Inferior parietal cortex (tissue), 1 donor: ENCODE results near the gene EHD1.
A peak's percentile ranks its signal among the peaks of the same experiment; 100 is the strongest.

Experiments used
- DNase-seq: peaks from one replicate; pipeline ENCODE4 v3.0.0-alpha.2; 2016; ENCODE audit errors: extremely low spot score

The EHD1 gene

GRCh38 chr11:64890522-64890939, 12.1 kb upstream of the EHD1 start:
- no peak for DNase-seq

DNA sequence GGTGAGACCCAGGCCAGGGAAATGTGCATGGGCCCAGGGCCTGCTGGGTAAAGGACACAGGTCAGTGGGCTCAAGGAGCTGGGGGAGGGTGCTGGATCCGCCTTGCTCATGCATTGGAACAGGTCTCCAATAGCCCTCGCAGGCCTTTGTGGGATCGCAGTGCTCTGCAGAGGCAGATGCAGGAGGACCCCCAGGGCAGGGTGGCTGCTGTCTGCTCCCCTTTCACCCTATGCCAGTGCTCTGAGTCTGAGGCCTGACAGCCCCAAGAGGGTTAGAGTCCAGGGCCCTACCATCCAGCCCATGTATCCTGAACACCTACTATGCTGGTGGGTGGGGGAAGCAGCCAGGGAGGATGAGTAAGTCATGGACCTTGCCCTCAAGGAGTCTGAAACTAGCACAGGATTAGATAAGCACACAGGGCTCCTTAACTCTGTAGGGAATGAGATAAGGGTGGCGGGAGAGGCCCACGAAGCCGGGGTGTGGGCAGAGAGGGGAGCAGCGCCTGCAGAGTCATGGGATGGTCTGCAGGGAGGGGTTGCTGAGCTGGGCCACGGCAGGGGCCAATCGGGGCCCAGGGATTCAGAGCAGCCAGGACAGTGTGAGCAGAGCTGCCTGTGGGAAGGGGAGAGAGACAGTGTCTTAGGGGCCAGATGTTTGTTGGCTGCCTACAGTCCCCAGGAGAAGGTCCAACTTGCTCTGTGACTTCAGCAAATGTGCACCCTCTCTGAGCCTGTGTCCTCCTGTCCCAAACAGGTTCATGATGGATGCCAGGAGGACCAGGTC, 10.5 kb upstream of the EHD1 start:
- no peak for DNase-seq

GRCh38 chr11:64888406-64888728, 9.9 kb upstream of the EHD1 start:
- DNase-seq: no peak

- peak; percentile 76 for DNase-seq
Measured at GRCh38 chr11:64887757-64888405, 9.5 kb upstream of the EHD1 start.

GRCh38 chr11:64887234-64887756, 8.9 kb upstream of the EHD1 start:
- no peak for DNase-seq

DNA sequence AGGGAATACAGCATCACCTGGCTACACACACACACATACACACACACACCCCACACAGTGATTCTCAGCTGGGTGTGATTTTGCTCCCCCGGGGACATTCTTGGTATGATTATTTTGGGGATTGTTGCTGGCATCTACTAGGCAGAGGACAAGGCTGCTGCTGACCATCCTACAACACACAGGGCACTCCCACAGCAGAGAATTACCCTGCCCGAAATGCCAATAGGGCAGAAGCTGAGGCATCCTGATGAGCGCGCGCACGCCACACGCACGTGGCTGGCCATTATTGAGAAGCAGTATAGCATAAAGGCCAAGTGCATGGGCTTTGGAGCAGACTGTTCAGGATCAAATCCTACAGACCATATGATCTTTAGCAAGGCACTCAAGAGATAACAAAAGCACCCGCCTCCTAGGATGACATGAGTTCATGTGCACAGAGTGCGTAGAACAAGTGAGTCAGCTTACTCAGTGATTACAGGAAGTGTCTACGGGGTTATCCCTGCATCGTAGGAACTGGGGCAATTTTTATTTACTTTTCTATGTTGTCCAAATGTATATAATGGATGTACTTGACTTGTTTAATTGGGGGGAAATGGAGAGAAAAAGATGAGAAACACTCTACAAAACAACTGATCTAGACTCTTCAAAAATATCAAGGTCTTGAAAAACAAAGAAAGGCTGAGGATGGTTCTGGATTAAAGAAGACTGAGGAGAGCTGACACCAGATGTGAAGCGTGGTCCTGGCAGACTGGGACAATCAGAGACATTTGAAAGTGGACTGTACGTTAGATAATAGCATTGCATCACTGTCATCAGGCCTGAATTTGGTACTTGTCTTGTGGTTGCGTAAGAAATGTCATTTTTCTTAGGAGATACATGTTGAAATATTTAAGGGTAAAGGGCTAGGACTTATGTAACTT, 7.2 kb upstream of the EHD1 start:
- DNase-seq: no peak

DNA sequence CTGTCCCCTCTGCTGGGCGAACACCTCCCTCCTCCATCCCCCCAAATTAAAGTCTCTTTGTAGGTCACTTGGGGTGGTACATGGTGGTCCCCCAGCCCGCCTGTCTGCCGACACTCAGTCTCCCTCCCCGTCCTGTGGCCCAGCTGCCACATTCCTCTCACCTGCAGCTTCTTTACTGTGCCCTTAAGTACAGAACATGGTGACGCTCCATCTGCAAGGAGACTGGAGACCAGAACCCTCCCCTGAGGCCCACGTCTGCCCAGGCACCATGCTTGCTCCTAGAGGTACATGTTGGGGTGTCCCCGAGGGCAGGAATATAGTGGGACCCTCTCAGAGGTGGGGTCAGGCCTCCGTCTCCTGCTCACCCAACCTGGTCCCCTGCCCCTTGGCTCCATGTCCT, 5.6 kb upstream of the EHD1 start:
- DNase-seq: no peak

DNA sequence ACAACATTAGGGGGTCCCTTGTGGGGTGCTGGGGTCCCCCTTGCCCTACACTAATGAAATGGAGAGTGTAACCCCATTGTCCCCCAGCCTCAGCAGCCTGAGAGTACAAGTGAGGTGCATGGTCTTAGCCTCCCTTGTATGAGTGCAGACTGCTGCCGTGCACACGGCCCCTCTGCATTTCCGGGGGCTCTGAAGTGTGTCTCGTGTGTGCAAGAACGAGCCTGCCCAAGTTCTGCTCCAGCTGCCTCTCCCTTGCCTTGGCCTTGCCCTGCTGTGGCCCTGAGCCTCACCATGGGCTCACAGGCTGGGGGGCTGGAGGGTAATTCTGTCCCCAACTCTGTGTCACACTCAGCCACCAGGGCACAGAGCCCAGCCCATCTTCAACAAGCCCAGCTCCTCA, 5.2 kb upstream of the EHD1 start:
- no peak for DNase-seq

DNA sequence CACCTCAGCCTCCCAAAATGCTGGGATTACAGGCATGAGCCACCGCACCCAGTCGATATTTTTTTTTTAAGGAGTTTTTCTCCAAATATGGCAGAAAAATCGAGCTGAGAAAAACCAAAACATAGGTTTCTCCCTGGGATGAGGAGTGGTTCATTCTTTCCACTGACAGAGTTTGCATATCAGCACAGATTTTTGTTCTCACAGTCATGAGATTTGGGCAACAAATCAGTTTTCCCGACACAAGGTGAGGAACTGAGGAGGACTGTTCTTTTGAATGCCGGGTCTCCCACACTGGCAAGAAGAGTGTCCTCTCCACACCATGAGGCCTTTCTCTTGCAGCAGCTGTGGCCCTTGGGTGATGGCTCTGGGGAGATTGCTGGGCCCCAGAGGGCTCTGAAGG, 3.8 kb upstream of the EHD1 start:
- DNase-seq: no peak

DNA sequence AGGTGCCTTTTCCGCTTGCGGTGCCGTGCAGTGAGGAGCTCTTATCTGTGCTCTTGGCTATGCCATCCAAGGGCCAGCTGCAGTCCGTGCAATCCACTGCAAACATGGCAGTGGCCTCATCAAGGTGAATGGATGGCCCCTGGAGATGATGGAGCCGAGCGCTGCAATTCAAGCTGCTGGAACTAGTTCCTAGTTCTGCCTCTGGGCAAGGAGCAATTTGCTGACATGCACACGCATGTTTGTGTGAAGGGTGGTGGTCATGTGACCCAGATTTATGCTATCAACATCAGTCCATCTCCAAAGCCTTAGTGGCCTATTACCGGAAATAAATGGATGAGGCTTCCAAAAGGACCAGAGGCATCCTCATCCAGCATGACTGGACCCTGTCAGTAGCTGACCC, 3.1 kb upstream of the EHD1 start:
- DNase-seq: no peak

GRCh38 chr11:64880240-64881001, 2.0 kb upstream of the EHD1 start:
- DNase-seq: no peak

DNA sequence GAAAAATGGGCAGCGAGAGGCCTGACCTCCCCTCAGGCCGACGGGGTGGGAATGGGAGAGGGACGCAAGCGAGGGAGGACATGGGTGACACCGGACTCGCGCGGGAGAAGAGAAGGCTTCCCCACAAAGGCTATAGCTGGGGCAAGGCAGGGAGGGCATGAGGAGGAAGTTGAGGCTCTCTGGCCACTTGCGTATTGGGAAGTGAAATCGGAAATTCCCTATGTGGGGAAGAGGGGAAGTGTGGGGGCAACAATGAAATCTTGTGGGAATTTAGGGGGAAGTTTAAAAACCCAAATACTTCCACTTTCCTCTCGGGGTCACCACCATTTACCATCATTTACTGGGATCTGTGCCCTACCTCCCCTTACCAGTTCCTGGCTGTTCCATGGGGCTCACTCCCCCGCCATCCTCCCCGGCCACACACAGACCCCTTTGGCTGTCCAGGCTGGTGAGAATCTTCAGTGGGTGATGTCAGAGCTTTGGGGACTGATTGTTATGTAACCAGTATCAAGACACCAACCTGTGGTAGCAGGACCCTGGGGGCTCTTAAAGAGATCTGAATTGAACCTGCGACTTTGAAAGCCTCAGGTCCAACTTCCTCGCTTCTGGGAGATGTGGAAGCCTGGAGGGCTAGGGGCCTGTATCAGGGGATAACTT, 951 bp upstream of the EHD1 start:
- DNase-seq: no peak

GRCh38 chr11:64878223-64878493, 263 bp downstream of the EHD1 start:
- DNase-seq: no peak

DNA sequence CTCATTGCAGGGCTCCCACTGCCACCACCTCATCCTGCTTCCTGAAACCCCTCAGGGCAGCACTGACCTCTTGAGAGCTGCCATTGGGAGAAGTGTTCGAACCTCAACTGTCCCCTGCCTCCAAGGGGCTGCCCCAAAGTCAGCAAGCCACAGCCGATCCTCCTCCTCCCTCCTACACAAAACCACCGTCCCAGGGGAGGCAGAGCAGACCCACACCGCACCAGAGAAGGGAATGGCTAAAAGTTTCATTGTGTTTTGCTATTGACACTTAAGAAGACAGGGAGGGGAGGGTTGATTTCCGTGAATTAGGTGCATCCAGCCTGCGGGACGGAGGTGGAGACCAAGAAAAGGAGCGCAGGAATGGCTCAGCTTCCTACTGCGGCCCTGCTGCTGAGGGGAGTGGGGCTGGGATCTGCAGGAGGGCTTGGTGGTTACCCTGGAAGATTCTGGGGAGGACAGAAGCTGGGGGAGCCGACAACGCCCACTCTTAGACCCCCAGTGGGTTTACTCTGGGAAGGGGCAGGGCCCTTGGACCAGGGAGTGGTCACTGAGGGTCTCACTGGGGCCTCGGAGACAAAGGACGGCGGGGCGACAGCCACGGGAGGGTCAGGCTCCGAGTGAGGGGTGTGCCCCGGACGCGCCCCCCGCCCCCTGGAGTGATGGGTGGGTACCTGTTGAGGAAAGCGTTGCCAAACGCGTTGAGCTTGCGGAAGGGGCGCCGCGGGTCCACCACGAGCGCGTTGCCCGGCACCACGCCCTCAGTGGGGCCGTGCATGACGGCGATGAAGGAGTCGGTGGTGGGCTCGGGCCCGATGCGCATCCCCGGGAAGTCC, 815 bp downstream of the EHD1 start:
- no peak for DNase-seq

DNA sequence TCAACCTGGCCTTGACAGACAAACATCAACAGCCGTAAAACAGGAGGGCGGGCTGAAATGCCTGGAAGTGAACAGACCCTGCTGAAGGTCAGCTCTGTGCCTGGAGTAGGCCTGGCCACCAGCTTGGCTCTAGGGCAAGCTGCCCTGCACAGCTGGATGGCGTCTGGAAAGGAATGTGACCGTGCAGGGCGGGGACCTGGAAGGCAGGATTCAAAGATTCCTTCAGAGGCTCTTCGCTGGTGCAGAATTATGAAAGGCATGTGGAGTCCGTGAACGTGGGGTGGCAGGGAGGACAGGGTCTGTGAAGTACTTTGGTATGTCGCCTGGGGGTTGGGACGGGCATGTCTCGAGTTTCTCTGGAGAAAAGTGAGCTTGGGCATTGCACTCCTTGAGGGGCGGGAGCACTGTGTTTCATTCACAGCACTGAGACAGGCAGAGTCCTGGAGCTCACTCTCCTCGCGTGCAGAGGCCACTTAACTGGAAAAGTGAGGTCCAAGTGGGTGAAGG, 1.5 kb downstream of the EHD1 start:
- no peak for DNase-seq

DNA sequence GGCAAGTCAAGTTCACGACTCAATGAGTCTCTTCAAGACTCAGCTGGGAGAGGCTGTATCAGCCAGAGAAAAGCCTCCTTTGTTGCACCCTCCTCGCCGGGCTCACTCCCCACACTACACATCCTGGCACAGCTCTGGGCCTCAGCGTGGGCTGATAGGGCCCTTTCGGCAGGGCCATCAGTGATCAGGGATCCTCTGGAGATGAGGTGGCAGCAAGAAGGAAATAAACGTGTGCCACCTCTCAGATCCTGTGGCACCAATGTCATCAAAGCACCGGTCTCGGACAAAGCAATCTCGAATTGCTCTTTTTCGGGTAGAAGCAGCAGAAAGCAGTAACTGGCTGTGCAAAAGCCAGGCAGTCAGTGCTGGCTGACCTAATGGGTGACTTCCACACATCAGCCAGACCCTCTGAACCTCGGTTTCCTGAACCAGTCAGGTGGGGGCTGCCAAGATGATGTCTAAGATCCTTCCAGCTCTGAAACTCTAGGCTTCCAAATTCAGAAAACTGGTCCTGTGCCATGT, 2.1 kb downstream of the EHD1 start:
- no peak for DNase-seq

- DNase-seq: no peak
Measured at GRCh38 chr11:64875369-64876228, 2.8 kb downstream of the EHD1 start.

DNA sequence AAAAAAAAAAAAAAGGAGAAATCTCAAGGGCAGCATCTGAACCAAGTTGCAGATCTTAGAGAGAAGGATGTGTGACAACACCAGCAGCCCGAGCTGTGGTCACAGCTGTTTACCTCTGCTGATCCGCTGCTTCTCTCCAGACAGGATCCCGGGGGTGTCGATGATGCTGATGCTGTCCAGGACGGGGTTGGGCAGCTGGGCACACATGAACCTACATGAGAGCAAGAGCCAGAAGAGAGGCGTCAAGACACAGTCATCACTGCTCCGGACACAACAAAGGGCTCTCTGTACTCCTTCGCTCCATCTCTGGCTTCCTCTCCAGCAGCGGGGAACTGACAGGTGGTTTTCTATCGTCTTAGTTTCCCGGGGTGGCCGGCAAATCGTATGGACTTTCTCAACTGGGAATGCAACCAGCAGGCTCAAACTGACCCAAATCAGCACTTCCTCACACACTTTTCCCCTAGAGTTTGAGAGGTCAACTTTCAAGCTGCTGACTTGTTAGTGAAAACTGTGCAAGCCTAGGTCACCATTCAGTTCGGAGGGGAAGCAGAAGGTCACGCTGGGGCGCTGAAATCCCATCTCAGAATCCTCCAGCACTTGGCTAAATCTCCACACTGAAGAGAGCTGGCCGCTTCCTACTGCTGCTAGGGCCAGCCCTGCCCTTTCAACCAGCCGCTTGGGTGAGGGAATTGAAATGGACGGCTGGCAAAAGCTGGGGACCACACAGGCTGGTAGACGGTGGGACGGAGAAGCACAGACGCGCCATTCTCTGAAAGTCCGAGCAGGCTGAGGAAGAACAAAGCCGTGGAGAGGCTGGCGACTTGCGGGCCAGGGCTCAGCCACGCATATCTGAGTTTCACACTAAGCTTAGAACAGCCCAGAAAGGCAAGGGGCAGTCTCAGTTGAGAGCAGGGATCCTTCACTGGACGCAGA, 3.8 kb downstream of the EHD1 start:
- no peak for DNase-seq
